K562 (cell line): Measurements from ENCODE around the gene MDP1. TPM values are rescaled to one million over a fixed set of nuclear protein-coding genes. Genes with fewer than 3 reads are reported as not detected.

Source experiments
- ATF6 ChIP-seq: sonication (generic); formaldehyde crosslinking; IDR thresholded peaks from 2 replicates; pipeline ENCODE4 v1.4.0; 2020; ENCODE audit warnings: mild to moderate bottlenecking, missing genetic modification reagents
- NRF1 ChIP-seq, 2 experiments: fragments of 450-650 bp; IDR thresholded peaks in 1 of 2; conservative IDR thresholded peaks in 1 of 2; 2 replicates each; pipeline ENCODE4 v1.6.1; 2014; ENCODE audit warnings: mild to moderate bottlenecking in 2 of 2
- POLR2AphosphoS2 ChIP-seq: IDR thresholded peaks from 2 replicates; pipeline ENCODE4 v1.6.1; 2012; ENCODE audit warnings: low read length, improper control_type of control experiment
- POU5F1 ChIP-seq: fragments of 150-350 bp; IDR thresholded peaks from 2 replicates; pipeline ENCODE4 v1.6.1; 2014; ENCODE audit warnings: borderline replicate concordance, low read length, low read depth, mild to moderate bottlenecking; ENCODE audit not compliant: partially characterized antibody
- ZMIZ1 ChIP-seq, 2 experiments: fragments of 150-350 bp in 1 of 2; IDR thresholded peaks; 2 replicates each; pipeline ENCODE4 v1.6.1; 2012 to 2016; ENCODE audit warnings: low read depth in 2 of 2, low read length in 2 of 2, mild to moderate bottlenecking in 1 of 2, moderate library complexity in 1 of 2
- ZNF24 ChIP-seq: fragments of 450-650 bp; IDR thresholded peaks from 2 replicates; pipeline ENCODE4 v1.6.1; 2016
- ZNF696 ChIP-seq: fragments of 250-450 bp; sonication (Bioruptor Pico); conservative IDR thresholded peaks from 2 replicates; pipeline ENCODE4 v1.4.0; 2020; ENCODE audit warnings: mild to moderate bottlenecking, moderate library complexity
- polyA plus RNA-seq, 8 experiments: library from polyadenylated mRNA; depleted of rRNA in 4 of 8; stranded (reverse) in 5 of 8; unstranded in 3 of 8; fragments of >200 nt; fragmentation: Nextera tagmentation in 2 of 8; fragmentation: Illumina TruSeq in 1 of 8; extraction: Ambion mirVana in 2 of 8; extraction: Trizol in 1 of 8; gene quantifications; 2 replicates each; pipeline versions ENCODE4 v1.2.1 to v1.2.3, GENCODE V29; 2011 to 2014; ENCODE audit warnings: inconsistent platforms in 1 of 8, missing spikeins in 1 of 8
- total RNA-seq, 7 experiments: library from RNA; depleted of rRNA in 6 of 7; stranded (reverse); fragments of >200 nt in 6 of 7; fragmentation: Illumina TruSeq in 2 of 7; extraction: Trizol in 2 of 7; gene quantifications; 2 replicates each; pipeline versions ENCODE4 v1.2.1 to v1.2.3, GENCODE V29; 2011 to 2021; ENCODE audit warnings: low replicate concordance in 1 of 7

MDP1 gene
- total and polyA plus RNA-seq, 9 of the 15 experiments (the other 6 are each of a cell fraction or from before 2014, with no cell fraction given) = 2.7 to 29.6 (median 11.0) TPM

GRCh38 chr14:24216345-24216699 lies 456 bp upstream of the MDP1 start (continued):
- no peak for TF ChIP-seq ZMIZ1 (IDR thresholded peaks at IDR 0.05; ENCODE audit: low read depth in 2 of 2, low read length in 2 of 2)
- TF ChIP-seq ZNF24 = no peak
- TF ChIP-seq POU5F1 = no peak
- TF ChIP-seq POLR2AphosphoS2 = no peak
- no peak for TF ChIP-seq NRF1 (conservative IDR thresholded peaks at IDR 0.05 in 1 of 2, IDR thresholded peaks at IDR 0.05 in 1 of 2)
- no peak for TF ChIP-seq ZNF696 (CRISPR knock-in tag)
- no peak for TF ChIP-seq ATF6
